Loucy (cell line): ENCODE results near the gene ZNF831.

Source experiments
- H2AFZ ChIP-seq: fragments of 200-600 bp; sonication (generic); 2 replicates; pipeline ENCODE4 v1.6.0; 2016; ENCODE audit warnings: antibody characterized with exemption, mild to moderate bottlenecking, low read length, moderate library complexity
- H3F3A ChIP-seq: fragments of 200-600 bp; 2 replicates; pipeline ENCODE4 v1.6.0; 2016; ENCODE audit warnings: antibody characterized with exemption, low read depth, mild to moderate bottlenecking
- H3K27me3 ChIP-seq: fragments of 200-600 bp; sonication (generic); 2 replicates; pipeline ENCODE4 v1.6.1; 2014; ENCODE audit warnings: low read length, mild to moderate bottlenecking; ENCODE audit not compliant: insufficient read depth, poor library complexity, severe bottlenecking
- H3K36me3 ChIP-seq: fragments of 200-600 bp; sonication (generic); 2 replicates; pipeline ENCODE4 v1.6.1; 2016; ENCODE audit warnings: low read length; ENCODE audit not compliant: insufficient read depth
- H3K4me1 ChIP-seq: fragments of 200-600 bp; sonication (generic); 2 replicates; pipeline ENCODE4 v1.5.1; 2014; ENCODE audit warnings: low read length, mild to moderate bottlenecking; ENCODE audit not compliant: insufficient read depth, poor library complexity, severe bottlenecking
- H3K4me2 ChIP-seq: fragments of 200-600 bp; sonication (generic); 2 replicates; pipeline ENCODE4 v1.6.0; 2014; ENCODE audit warnings: antibody characterized with exemption, low read length, low read depth, mild to moderate bottlenecking; ENCODE audit not compliant: poor library complexity, severe bottlenecking
- H3K4me3 ChIP-seq: fragments of 200-600 bp; sonication (generic); 2 replicates; pipeline ENCODE4 v1.5.1; 2014; ENCODE audit warnings: low read length, mild to moderate bottlenecking, mixed read lengths; ENCODE audit not compliant: poor library complexity, severe bottlenecking
- H3K79me2 ChIP-seq: fragments of 200-600 bp; sonication (generic); 2 replicates; pipeline ENCODE4 v1.6.1; 2014; ENCODE audit warnings: low read length; ENCODE audit not compliant: insufficient read depth
- H3K9ac ChIP-seq: fragments of 200-600 bp; sonication (generic); 2 replicates; pipeline ENCODE4 v1.6.0; 2014; ENCODE audit warnings: mild to moderate bottlenecking, low read depth, low read length, moderate library complexity; ENCODE audit not compliant: poor library complexity, severe bottlenecking
- H3K9me2 ChIP-seq: fragments of 200-600 bp; sonication (generic); replicated peaks from 2 replicates; pipeline ENCODE4 v1.6.1; 2016; ENCODE audit warnings: low read depth, low read length, mixed read lengths
- H3K9me3 ChIP-seq: fragments of 200-600 bp; sonication (generic); 2 replicates; pipeline ENCODE4 v1.6.1; 2014; ENCODE audit warnings: mild to moderate bottlenecking, antibody characterized with exemption, low read length, low read depth; ENCODE audit not compliant: insufficient read depth
- H4K20me1 ChIP-seq: fragments of 200-600 bp; sonication (generic); 2 replicates; pipeline ENCODE4 v1.6.0; 2014; ENCODE audit warnings: antibody characterized with exemption, low read length, mild to moderate bottlenecking; ENCODE audit not compliant: insufficient read depth, poor library complexity, severe bottlenecking
- CTCF ChIP-seq: fragments of 200-600 bp; sonication (generic); conservative IDR thresholded peaks from 2 replicates; pipeline ENCODE4 v1.5.1; 2014; ENCODE audit warnings: mild to moderate bottlenecking, antibody characterized with exemption, low read length
- EZH2phosphoT487 ChIP-seq: fragments of 200-600 bp; IDR thresholded peaks from 2 replicates; pipeline ENCODE4 v1.6.1; 2018; ENCODE audit warnings: antibody characterized with exemption, mild to moderate bottlenecking, moderate library complexity, borderline replicate concordance

The ZNF831 gene

GRCh38 chr20:59273739-59274357 is 110.2 kb downstream of the ZNF831 start:
- H4K20me1 ChIP-seq: no peaks in the 10 kb centered on the region
- TF ChIP-seq EZH2phosphoT487 (no peak), CTCF (no peak)
- no peaks in the 10 kb centered on the region for H3F3A ChIP-seq
- H3K4me3 ChIP-seq: no peak overlapping the region
- no peak overlapping the region for H3K9ac ChIP-seq
- H3K79me2 ChIP-seq: no peaks in the 10 kb centered on the region
- H3K4me2 ChIP-seq: peak overlapping the region; percentile 11
- peaks cover 13% of the 10 kb centered on the region for H3K4me1 ChIP-seq
- no peaks in the 10 kb centered on the region for H3K36me3 ChIP-seq
- H3K27me3 ChIP-seq: no peaks in the 10 kb centered on the region
- H3K9me2 ChIP-seq: no peaks in the 10 kb centered on the region
- no peak overlapping the region for H2AFZ ChIP-seq
- H3K9me3 ChIP-seq: no peaks in the 10 kb centered on the region

GRCh38 chr20:59276938-59277337 is 113.3 kb downstream of the ZNF831 start:
- no peaks in the 10 kb centered on the region for H3K79me2 ChIP-seq
- no peak overlapping the region for H3K4me3 ChIP-seq
- no peaks in the 10 kb centered on the region for H4K20me1 ChIP-seq
- H2AFZ ChIP-seq: no peak overlapping the region
- no peaks in the 10 kb centered on the region for H3K9me3 ChIP-seq
- peaks cover 6% of the 10 kb centered on the region for H3K4me1 ChIP-seq
- no peaks in the 10 kb centered on the region for H3F3A ChIP-seq
- TF ChIP-seq EZH2phosphoT487: no peak
- TF ChIP-seq CTCF: no peak
- H3K9me2 ChIP-seq: no peaks in the 10 kb centered on the region
- no peak overlapping the region for H3K9ac ChIP-seq
- no peaks in the 10 kb centered on the region for H3K27me3 ChIP-seq
- no peaks in the 10 kb centered on the region for H3K36me3 ChIP-seq
- no peak overlapping the region for H3K4me2 ChIP-seq

GRCh38 chr20:59284470-59284869 is 120.8 kb downstream of the ZNF831 start:
- no peaks in the 10 kb centered on the region for H3K36me3 ChIP-seq

More at GRCh38 chr20:59284470-59284869, 120.8 kb downstream of the ZNF831 start:
- Histone ChIP-seq H4K20me1 (no peaks in the 10 kb centered on the region), H3K9me3 (no peaks in the 10 kb centered on the region), H3K79me2 (no peaks in the 10 kb centered on the region), H3K4me2 (no peak overlapping the region), H3K9ac (no peak overlapping the region), H3F3A (no peaks in the 10 kb centered on the region), H2AFZ (no peak overlapping the region), H3K4me1 (no peaks in the 10 kb centered on the region), H3K27me3 (no peaks in the 10 kb centered on the region), H3K4me3 (no peak overlapping the region), H3K9me2 (no peaks in the 10 kb centered on the region)
- TF ChIP-seq CTCF (no peak), EZH2phosphoT487 (no peak)
